GM23338 (cell line): ENCODE measurements around the gene CRACR2A. TPM values are rescaled to one million over a fixed set of nuclear protein-coding genes. Genes with fewer than 3 reads are reported as not detected.
A peak's percentile ranks its signal among the peaks of the same experiment; 100 is the strongest.

Experiments
- ATAC-seq: fragments of 200-7000 bp; cut with Tn5 transposase; 3 replicates; pipeline ENCODE4 v1.9.1; 2020
- DNase-seq: peaks from one replicate; pipeline ENCODE4 v3.0.0-alpha.2; 2015; ENCODE audit warnings: low spot score
- H2AFZ ChIP-seq: fragments of 200-600 bp; sonication (generic); 2 replicates; pipeline ENCODE4 v1.8.0; 2016; ENCODE audit warnings: antibody characterized with exemption, mild to moderate bottlenecking, moderate library complexity
- H3F3A ChIP-seq: fragments of 200-600 bp; sonication (generic); replicated peaks from 2 replicates; pipeline ENCODE4 v1.8.0; 2017; ENCODE audit warnings: antibody characterized with exemption, mixed run types, low read depth
- H3K27ac ChIP-seq: fragments of 200-600 bp; sonication (generic); 2 replicates; pipeline ENCODE4 v1.6.1; 2016; ENCODE audit warnings: low read depth
- H3K27me3 ChIP-seq: fragments of 200-600 bp; sonication (generic); 2 replicates; pipeline ENCODE4 v1.8.0; 2016; ENCODE audit warnings: mild to moderate bottlenecking, mixed run types, moderate library complexity; ENCODE audit not compliant: insufficient read depth
- H3K36me3 ChIP-seq: fragments of 200-600 bp; sonication (generic); 2 replicates; pipeline ENCODE4 v1.8.0; 2016; ENCODE audit warnings: mild to moderate bottlenecking; ENCODE audit not compliant: insufficient read depth
- H3K4me1 ChIP-seq: fragments of 200-600 bp; sonication (generic); 2 replicates; pipeline ENCODE4 v1.8.0; 2016; ENCODE audit warnings: mild to moderate bottlenecking, moderate library complexity; ENCODE audit not compliant: insufficient read depth
- H3K4me2 ChIP-seq: fragments of 200-600 bp; sonication (generic); 2 replicates; pipeline ENCODE4 v1.7.1; 2017; ENCODE audit warnings: mixed run types
- H3K4me3 ChIP-seq: fragments of 200-600 bp; sonication (generic); 2 replicates; pipeline ENCODE4 v1.6.1; 2016; ENCODE audit warnings: mixed run types
- H3K79me2 ChIP-seq: fragments of 200-600 bp; sonication (generic); replicated peaks from 2 replicates; pipeline ENCODE4 v1.8.0; 2017; ENCODE audit warnings: mild to moderate bottlenecking; ENCODE audit not compliant: insufficient read depth
- H3K9me2 ChIP-seq: fragments of 200-600 bp; sonication (generic); 2 replicates; pipeline ENCODE4 v1.8.0; 2017; ENCODE audit not compliant: insufficient read depth
- H4K20me1 ChIP-seq: fragments of 200-600 bp; sonication (generic); replicated peaks from 2 replicates; pipeline ENCODE4 v1.8.0; 2017; ENCODE audit warnings: mild to moderate bottlenecking; ENCODE audit not compliant: insufficient read depth
- H3K27ac Mint-ChIP-seq: 2 replicates; pipeline ENCODE4 v1.8.0; 2020; ENCODE audit warnings: inconsistent platforms, mild to moderate bottlenecking, moderate library complexity, mixed read lengths
- H3K27me3 Mint-ChIP-seq: 3 replicates; pipeline ENCODE4 v1.8.0; 2022; ENCODE audit warnings: low read depth, mild to moderate bottlenecking, moderate library complexity, mixed read lengths, inconsistent platforms; ENCODE audit not compliant: insufficient read depth, poor library complexity
- H3K36me3 Mint-ChIP-seq: 3 replicates; pipeline ENCODE4 v1.8.0; 2021; ENCODE audit warnings: low read depth, mild to moderate bottlenecking, inconsistent platforms, moderate library complexity, mixed read lengths
- H3K4me1 Mint-ChIP-seq: 3 replicates; pipeline ENCODE4 v1.8.0; 2020; ENCODE audit warnings: mild to moderate bottlenecking, inconsistent platforms, mixed read lengths
- H3K4me3 Mint-ChIP-seq: 3 replicates; pipeline ENCODE4 v1.8.0; 2021; ENCODE audit warnings: moderate library complexity, mild to moderate bottlenecking, inconsistent platforms, mixed read lengths
- H3K9me3 Mint-ChIP-seq: 3 replicates; pipeline ENCODE4 v1.8.0; 2020; ENCODE audit warnings: moderate library complexity, mild to moderate bottlenecking, inconsistent platforms, mixed read lengths
- CTCF ChIP-seq, 2 experiments: fragments of 200-600 bp in 1 of 2; sonication (generic) in 1 of 2; conservative IDR thresholded peaks; 2 replicates each; pipeline versions ENCODE4 v1.5.1 to v1.6.1; 2016 to 2017; ENCODE audit warnings: antibody characterized with exemption in 2 of 2, low read depth in 2 of 2, mild to moderate bottlenecking in 2 of 2, moderate library complexity in 1 of 2
- ETS1 ChIP-seq: IDR thresholded peaks from 2 replicates; pipeline ENCODE4 v1.6.1; 2016; ENCODE audit warnings: antibody characterized with exemption
- NANOG ChIP-seq: IDR thresholded peaks from 2 replicates; pipeline ENCODE4 v1.6.1; 2016; ENCODE audit warnings: antibody characterized with exemption, borderline replicate concordance
- ZNF114 ChIP-seq: fragments of 250-450 bp; sonication (Bioruptor Pico); IDR thresholded peaks from 2 replicates; pipeline ENCODE4 v1.5.0; 2020; ENCODE audit warnings: mild to moderate bottlenecking, moderate library complexity
- polyA plus RNA-seq: library from polyadenylated mRNA; unstranded; fragments of >200 nt; fragmentation: Nextera tagmentation; extraction: Ambion mirVana; gene quantifications from 2 replicates; pipeline ENCODE4 v1.2.1, GENCODE V29; 2016
- total RNA-seq: library from RNA; depleted of rRNA; stranded (reverse); fragments of >200 nt; shearing (Covaris generic); gene quantifications from 2 replicates; pipeline ENCODE4 v1.2.3, GENCODE V29; 2014

Gene CRACR2A
- total and polyA plus RNA-seq, 2 experiments from 2014 or later: 1.5 to 3.0 TPM

DNA sequence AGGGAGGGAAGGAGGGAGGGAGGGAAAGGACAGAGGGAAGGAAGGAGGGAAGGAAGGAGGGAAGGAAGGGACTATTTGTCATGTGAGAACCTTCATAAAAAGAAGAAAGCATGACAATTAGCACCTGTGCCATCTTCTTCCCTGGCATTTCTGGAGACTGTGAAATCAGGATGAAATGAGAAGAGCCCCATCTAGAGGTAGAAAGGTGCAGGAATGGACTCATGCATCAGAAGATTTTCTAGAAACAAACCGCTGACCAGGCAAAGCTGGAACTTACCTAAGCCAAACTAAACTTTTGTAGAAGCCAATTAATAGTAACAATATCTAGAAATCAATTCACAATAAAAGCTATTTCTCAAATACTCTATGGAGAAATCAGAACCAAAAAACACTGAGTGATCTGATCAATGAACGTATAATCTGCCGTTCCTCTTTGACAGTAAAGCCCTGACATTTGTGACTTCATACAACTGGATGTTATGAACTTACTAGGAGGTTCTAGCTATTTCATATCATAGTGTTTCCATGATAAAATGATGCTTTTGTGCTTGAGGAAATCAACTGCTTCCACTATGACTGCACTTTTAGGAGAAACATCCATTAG is 24.4 kb upstream of the CRACR2A start:
- ATAC-seq (peak; percentile 75), DNase-seq (peak; percentile 79)
- TF ChIP-seq CTCF (conservative IDR thresholded peaks at IDR 0.05; ENCODE audit: low read depth in 2 of 2) (peak; percentile 84 to 86), NANOG (no peak), ZNF114 (CRISPR knock-in tag) (no peak)
- H3K9me3 Mint-ChIP-seq: no peaks in the 10 kb centered on the region; the same call in 2 of the 3 replicates
- Histone ChIP-seq H2AFZ (no peak overlapping the region), H3K36me3 (no peaks in the 10 kb centered on the region), H4K20me1 (no peaks in the 10 kb centered on the region), H3K27me3 (no peaks in the 10 kb centered on the region), H3K4me3 (no peak overlapping the region), H3F3A (no peaks in the 10 kb centered on the region), H3K9me2 (no peaks in the 10 kb centered on the region), H3K4me1 (peaks cover 3% of the 10 kb centered on the region; the same call in 1 of the 2 replicates), H3K4me2 (no peak overlapping the region), H3K27ac (no peak overlapping the region), H3K79me2 (no peaks in the 10 kb centered on the region)
- no peaks in the 10 kb centered on the region for H3K27me3 Mint-ChIP-seq
- H3K4me1 Mint-ChIP-seq: peaks cover 6% of the 10 kb centered on the region; the same call in 1 of the 3 replicates
- H3K36me3 Mint-ChIP-seq: no peaks in the 10 kb centered on the region
- H3K27ac Mint-ChIP-seq: no peak overlapping the region
- H3K4me3 Mint-ChIP-seq: no peak overlapping the region

DNA sequence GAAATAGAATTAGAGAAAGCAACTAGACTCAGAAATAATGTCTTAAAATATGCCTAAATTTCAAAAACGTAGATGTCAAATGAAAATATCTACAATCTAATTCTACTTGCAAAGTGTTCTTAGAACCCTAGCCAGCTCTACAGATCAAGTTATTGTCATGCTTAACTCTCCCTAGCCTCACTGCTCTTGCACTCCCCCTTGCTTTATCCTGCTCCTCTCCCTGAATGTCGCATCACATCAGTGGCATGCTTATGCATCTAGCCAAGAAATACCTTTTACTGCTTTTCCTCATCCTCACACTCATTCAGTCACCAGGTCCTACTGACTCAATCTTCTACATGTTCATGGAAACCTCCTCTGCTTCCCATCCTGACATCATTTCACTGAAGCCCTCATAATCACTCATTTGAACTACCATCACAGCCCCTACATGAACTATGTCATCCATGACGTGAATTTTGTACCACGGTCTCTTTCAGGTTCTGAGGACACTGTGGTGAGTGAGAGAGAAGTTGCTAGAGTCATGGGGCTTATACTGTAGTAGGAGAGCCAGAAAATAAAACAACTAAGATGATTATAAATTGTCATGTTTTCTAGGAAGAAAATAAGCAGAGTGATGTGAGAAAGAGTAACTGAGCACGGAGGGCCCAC is 22.6 kb upstream of the CRACR2A start:
- no peak overlapping the region for H2AFZ ChIP-seq
- no peaks in the 10 kb centered on the region for H3K36me3 Mint-ChIP-seq
- H3K36me3 ChIP-seq: no peaks in the 10 kb centered on the region
- no peaks in the 10 kb centered on the region for H3F3A ChIP-seq
- peaks cover 8% of the 10 kb centered on the region; the same call in 2 of the 3 replicates for H3K4me1 Mint-ChIP-seq
- no peaks in the 10 kb centered on the region for H3K79me2 ChIP-seq
- TF ChIP-seq ETS1 (no peak), CTCF (conservative IDR thresholded peaks at IDR 0.05; ENCODE audit: low read depth in 2 of 2) (peak in 1 of 2 experiments; percentile 20; a peak in 1 of 4 replicates)
- no peaks in the 10 kb centered on the region for H3K27me3 Mint-ChIP-seq
- no peak overlapping the region for H3K4me3 ChIP-seq
- no peaks in the 10 kb centered on the region for H3K27me3 ChIP-seq
- no peaks in the 10 kb centered on the region; the same call in 2 of the 3 replicates for H3K9me3 Mint-ChIP-seq
- H3K4me1 ChIP-seq: peaks cover 3% of the 10 kb centered on the region; the same call in 1 of the 2 replicates
- ATAC-seq: peak; percentile 73
- H4K20me1 ChIP-seq: no peaks in the 10 kb centered on the region
- DNase-seq: peak; percentile 42
- no peaks in the 10 kb centered on the region for H3K9me2 ChIP-seq
- no peak overlapping the region for H3K4me2 ChIP-seq
- no peak overlapping the region for H3K4me3 Mint-ChIP-seq
- H3K27ac ChIP-seq: no peak overlapping the region
- H3K27ac Mint-ChIP-seq: no peak overlapping the region
